D721Med (cell line): ENCODE data around the gene PPP1R26.

Experiments used
- DNase-seq: peaks from one replicate; pipeline ENCODE4 v3.0.0; 2011; ENCODE audit warnings: low spot score; ENCODE audit not compliant: insufficient read length
- FAIRE-seq: peaks from 2 replicates; lab custom pipeline; 2011; peaks lifted over from hg19 to GRCh38; lab: Jason Lieb, UNC
- CTCF ChIP-seq: IDR thresholded peaks from 2 replicates; pipeline ENCODE4 v1.5.1; 2012; ENCODE audit warnings: mild to moderate bottlenecking, control low read depth; ENCODE audit not compliant: insufficient read depth; ENCODE audit errors: missing control alignments

Gene PPP1R26

GRCh38 chr9:135471791-135472640, 7.6 kb upstream of the PPP1R26 start:
- TF ChIP-seq CTCF: no peak
- DNase-seq: no peak

GRCh38 chr9:135473972-135474543, 5.5 kb upstream of the PPP1R26 start:
- DNase-seq: no peak
- FAIRE-seq: no peak
- TF ChIP-seq CTCF: no peak

More at GRCh38 chr9:135471791-135472640, 7.6 kb upstream of the PPP1R26 start:
- FAIRE-seq: no peak

GRCh38 chr9:135474915-135475314, 4.7 kb upstream of the PPP1R26 start:
- FAIRE-seq (no peak), DNase-seq (peak; percentile 75)
- peak; percentile 41 for TF ChIP-seq CTCF

- no peak for FAIRE-seq
- DNase-seq: no peak
- TF ChIP-seq CTCF: no peak
These were observed 2.8 kb upstream of the PPP1R26 start for GRCh38 chr9:135476561-135477355.

GRCh38 chr9:135478191-135478590, 1.4 kb upstream of the PPP1R26 start:
- no peak for TF ChIP-seq CTCF
- no peak for FAIRE-seq
- DNase-seq: no peak

- no peak for FAIRE-seq
- TF ChIP-seq CTCF: no peak
- DNase-seq: no peak
These were observed 633 bp upstream of the PPP1R26 start for GRCh38 chr9:135478829-135479468.
